Stimulated activated CD4-positive, alpha-beta T cell treated with anti-CD3 and anti-CD28 coated beads, Interleukin-4, amount 100 ng/mL, for 1 hour (primary cell): Measurements from ENCODE around the gene PLK5.

ENCODE experiments used
- DNase-seq: peaks from one replicate; pipeline ENCODE4 v3.0.0-alpha.2; 2020

The PLK5 gene

GRCh38 chr19:1560286-1560882, 36.5 kb downstream of the PLK5 start:
- DNase-seq = no peak

GRCh38 chr19:1561236-1561842, 37.5 kb downstream of the PLK5 start:
- no peak for DNase-seq

- no peak for DNase-seq
These were observed 39.4 kb downstream of the PLK5 start for GRCh38 chr19:1563251-1563650.

DNA sequence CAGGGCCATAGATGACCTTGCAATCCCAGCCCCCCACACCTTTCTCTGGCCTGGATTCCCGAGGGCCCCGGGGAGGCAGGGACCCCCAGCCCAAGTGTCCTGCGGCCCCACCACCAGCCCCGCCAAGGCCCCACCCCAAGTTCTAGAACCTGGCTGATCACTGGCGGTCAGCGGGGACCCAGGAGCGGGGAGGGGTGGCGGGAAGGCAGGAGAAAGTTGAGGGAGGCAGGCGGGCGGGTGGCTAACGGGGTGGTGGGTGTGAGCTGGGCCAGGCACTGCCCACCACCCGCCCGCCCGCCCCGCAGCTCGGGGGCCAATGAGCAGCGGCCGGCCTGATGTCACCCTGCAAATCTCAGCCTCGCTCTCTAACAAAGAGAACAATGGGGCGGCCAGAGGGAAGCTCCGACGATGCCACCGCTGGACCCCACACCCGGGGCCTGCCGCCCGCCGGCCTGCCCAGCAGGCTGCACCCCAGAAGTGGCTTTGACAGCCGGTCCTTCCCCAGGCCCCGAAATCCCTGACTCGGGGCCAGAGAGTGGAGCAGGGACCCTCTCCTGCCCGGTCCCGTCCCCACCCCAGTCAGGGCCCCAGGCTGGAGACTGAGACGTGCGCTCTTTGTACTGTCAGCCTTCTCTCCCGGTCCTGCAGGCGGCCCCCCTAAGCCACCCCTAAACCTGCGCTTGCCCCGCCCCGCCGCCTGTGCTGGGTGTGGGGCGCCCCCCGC, 42.7 kb downstream of the PLK5 start:
- no peak for DNase-seq

DNA sequence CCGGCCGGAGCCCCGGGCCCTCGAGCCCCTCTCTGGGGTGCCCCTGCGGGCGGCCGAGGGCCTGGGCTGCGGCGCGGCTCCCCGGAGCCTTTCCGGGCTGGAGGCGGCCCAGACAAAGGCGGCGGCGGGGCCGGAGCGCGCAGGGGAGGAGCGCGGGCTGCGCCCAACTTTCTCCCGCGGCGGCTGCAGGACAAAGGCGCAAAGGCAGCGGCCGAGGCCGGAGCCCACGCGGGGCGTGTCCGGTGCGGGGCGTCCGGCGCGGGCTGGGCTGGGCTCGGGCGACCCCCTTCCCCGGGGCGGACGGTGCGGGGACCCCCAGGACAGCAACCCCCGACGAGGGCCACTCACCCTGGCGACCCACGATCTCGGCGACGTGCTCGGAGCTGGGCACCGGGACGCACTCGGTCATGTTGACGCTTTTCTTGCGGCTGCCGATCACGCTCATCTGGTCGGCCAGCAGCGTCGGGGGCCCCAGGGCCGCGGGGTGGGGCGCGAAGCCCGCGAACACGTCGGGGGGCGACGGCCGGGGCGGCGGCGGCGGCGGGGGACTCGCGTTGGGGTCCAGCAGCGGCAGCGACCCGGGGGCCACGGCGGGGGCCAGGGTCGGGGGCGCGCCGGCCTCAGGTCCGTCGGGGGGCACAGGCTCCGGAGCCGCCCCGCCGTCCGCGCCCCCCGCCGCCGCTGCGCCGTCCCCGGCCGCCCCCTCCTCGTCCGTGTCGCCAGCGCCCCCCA, 43.4 kb downstream of the PLK5 start:
- DNase-seq = no peak

DNA sequence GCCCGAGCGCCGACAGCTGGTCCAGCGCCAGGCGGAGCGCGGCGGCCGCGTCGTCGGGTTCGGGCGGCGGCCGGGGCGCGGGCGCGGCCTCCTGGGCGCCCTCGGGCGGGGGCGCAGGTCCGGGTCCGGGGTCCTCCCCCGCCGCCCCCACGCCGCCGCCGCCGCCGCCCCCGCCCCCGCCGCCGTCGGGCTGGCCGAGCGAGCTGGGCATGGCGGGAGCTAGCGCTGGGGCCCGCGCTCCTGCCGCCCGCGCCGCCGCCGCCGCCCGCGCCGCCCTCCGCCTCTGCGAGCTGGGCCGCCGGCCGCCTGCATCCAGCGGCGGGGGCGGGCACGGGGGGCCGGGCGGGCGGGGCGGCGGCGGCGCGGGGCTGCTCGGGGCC, 44.0 kb downstream of the PLK5 start:
- DNase-seq = no peak

DNA sequence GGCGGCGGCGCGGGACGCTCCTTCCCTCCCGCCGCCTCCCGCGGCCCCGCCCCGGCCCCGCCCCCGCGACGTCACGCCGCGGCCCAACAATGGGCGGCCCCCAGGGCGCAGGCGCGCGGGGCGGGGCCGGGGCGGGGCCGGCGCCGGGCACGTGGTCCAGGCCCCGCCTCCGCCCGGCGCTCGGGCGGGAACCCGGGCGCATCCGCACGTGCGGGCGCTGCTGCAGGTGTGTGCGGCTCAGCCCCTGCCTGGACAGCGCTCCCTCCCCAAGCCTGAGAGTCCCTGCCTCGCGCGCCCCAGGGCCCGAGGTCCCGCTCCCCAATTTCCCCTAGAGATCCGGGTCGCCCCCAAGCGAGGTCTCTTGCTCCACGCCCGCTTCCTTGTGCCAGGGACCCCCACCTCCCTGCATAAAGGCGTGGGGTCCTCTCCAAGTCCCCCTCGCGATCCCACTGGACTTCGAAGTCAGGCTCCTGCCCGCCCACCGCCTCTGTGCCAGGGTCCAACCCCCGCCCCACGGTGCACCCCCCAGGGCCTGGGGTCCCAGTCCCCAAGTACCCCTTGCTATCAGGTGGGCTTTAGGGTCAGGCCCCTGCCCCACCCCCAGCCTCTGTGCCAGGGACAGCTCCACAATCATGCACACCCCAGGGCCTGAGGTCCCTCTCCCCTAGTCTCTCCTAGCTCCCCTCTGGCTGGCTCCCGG, 44.6 kb downstream of the PLK5 start, which contains the start of gene MEX3D:
TSS of gene MEX3D (minus strand) at position 6 of the 700 bp plus-strand sequence. CDS start 267 bp downstream, outside the sequence.
- peak; percentile 83 for DNase-seq

- no peak for DNase-seq
These were observed 46.1 kb downstream of the PLK5 start for GRCh38 chr19:1569997-1570396.

GRCh38 chr19:1570836-1571235, 47.0 kb downstream of the PLK5 start:
- DNase-seq = no peak

- DNase-seq = no peak
These were observed 47.5 kb downstream of the PLK5 start for GRCh38 chr19:1571358-1571757.

- no peak for DNase-seq
These were observed 48.9 kb downstream of the PLK5 start for GRCh38 chr19:1572795-1573194.

DNA sequence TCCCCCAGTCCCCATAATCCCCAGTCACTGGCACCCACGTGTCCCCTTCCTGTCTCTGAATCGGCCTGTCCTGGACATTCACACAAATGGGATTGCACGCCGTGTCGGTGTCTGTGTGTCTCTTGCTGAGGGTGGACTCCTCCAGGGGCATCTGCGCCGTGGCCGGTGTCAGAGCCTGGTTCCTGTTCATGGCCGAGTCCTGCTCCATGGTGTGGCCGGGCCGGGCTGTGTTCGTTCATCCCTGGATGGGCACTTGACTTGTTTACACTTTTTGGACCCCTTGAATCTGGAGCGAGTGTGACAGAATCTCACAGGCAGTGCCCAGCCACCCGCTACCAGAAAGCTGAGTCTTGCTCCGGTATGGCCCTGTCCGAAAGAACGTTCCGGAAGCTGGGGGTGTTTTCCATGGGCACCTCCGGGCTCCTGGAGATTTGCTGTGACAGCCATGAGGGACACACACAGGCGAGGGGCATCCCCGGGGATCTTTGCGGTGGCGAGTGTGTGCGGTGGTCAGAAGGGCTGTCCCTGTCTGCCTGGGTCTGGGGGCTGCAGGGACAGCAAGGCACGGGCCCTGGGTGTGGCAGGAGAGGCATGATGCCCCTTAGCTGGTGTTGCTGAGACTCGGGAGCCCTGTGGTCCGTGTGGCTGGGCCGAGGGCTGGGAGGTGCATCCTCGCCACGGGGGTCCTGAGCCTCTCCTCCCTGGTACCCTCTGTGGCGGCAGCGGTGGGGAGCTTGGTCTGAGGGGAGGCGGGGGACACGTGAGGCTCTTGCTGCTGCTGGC, 50.7 kb downstream of the PLK5 start:
- no peak for DNase-seq

DNA sequence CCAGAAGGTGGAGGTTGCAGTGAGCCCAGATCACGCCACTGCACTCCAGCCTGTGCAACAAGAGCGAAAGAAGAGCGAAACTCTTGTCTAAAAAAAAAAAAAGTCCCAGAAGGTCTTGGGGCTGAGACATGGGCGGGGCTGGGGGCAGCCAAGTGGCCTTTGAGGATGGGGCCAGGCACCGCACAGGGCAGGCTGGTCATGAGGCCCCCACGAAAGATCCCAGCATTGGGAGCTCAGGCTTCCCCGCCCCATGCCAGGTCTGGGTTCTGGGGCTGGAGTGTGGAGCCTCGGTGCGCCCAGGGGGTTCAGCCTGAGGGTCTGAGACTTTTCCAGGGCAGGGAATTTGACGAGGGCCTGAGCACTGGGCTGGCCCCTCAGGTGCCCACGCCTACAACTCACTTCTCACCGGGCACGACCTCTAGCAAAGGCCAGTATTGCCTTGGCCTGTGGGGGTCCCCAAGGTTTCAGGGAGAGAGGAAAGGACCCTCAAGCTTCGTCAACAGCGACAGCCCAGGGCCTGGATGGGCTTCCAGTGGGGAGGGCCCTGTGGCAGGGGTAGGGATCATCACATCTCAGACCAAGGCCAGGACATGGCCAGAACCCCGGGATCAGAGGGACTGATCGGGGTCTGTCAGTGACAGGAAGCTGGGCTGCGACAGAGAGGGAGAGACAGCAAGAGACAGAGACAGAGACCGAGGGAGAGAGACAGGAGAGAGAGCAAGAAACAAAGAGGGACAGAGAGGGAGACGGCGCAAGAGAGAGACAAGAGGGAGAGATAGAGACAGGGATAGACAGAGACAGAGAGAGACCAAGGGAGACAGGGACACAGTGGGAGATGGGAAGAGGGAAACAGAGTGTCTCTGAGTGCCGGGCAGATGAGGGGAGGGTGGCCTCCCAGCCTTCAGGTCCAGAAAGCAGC, 51.7 kb downstream of the PLK5 start:
- no peak for DNase-seq

DNA sequence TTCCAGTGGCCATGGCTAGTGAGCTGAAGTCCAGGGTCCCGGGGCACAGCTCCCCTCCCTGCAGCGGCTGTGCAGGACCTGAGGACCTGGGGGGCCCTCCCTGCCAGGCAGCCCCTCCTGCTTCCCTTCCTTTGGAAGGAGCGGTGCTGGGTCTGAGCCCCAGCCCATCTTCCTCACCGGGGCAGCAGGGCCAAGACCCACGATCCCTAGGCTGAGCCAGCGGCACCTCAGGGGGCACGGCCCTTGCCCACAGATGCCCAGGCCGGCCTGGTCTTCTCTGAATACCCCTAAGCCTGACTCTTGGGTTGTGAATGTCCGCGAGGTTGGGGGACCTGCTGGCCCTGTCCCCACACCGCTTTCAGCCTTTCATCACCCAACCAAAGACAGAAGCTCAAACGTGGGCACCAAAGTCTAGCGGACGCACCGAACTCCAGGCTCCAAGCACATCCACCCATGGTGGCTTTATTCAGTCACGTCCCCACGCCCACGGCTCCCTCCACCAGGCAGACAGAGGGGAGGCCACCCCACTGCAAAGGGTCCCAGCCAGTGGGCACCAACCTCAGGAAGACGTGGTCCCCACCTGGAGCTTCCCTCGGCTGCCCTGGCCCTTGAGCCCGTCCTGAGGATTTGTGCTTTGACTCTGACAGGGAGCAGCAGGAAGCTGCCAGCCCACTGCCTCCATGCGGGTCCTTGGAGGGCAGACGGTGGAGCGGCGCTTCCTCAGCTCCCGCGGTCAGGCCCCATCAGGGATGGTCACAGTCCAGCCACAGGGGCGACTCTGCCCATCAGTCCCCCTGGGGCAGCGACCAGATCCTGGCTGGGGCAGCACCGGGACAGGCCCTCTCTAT, 52.6 kb downstream of the PLK5 start:
- DNase-seq = no peak

DNA sequence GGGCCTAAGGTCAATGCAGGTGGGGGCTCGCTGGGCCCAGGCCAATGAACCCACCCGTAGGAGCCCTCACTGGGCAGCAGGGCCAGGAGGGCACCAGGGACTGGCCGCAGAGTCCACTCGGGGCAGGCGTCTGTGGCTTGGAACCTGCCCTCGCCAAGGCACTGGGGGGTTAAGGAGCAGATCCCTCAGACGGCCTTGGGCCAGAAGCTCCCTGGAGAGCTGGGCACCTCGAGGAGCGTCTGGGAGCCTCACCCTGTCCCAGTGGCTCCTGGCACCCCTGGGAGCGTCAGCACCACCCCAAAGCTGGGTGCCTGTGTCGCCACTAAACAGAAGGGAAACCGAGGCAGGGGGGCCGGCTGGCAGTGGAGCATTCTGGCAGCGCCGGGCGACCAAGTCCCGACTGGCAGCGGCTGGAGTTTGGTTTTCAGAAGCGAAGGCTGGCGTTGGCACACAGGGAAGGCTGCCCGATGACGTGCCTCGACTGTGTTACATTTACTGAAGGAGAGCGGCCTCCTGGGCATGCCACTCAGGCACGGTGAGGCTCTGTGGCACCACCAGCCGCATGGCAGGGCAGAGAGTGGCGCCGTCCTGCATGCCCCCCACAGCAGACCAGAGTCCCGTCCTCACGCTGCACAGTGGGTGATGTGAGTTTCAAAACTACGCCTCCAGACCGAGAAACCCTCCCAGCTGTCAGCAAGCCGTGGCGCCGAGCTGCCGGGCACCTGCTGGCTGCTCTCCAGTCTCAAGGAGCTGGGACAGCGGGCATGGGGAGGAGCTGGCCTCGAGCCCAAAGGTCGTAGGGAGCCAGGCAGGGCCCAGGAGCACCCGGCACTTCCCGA, 53.4 kb downstream of the PLK5 start:
- no peak for DNase-seq

- no peak for DNase-seq
These were observed 54.2 kb downstream of the PLK5 start for GRCh38 chr19:1577929-1578618.

DNA sequence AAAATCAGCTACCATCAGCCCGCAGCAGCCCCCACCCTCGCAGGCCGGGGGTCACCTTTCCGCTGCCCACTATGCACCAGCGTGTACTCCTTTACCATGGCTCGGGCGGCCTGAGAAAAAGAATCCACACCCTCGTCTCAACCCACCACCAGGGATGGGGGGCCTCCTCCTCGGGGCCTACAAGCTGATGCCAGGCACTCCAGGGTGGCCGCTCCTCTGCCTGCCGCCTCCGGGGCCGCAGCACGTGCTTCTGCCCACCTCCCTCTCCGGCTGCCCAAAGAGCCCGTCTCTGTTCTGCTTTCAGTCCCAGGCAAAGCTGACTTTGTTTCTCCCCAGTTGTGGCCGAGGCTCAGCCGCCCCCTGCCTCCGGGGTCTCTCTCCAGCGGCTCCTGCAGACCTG, 55.3 kb downstream of the PLK5 start:
- DNase-seq = no peak

GRCh38 chr19:1580382-1580781, 56.5 kb downstream of the PLK5 start:
- DNase-seq = no peak

DNA sequence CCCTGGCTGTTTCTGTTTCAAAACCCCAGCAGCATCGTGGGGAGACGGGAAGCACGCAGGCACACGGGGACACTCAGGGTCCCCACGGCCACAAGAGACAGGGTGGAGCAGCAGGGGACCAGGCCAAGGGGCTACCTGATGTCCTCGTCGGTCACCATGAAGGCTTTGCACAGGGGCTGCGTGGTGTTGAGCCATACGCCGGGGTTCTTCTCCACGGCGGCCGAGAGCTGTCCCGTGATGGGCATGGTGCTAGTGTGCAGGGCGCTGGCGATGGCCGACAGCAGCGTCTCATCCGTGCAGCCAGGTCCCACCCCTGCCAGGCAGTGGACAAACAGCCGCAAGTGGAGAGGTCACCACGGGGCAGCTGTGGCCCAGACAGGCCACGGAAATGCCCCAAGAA, 57.1 kb downstream of the PLK5 start:
- DNase-seq = no peak
